HL-60/S4 treated with retinoic acid at 250 ng/mL for 4 days and 3 days (cell line): ENCODE measurements around the gene KCNJ9.
"Not testable (repeated sequence)": the region's sequence is repeated elsewhere in the genome, so short reads cannot be mapped to it uniquely, and the experiment has no call there.

ENCODE experiments used
- in situ Hi-C: fragments of 300-500 bp; cut with MboI; formaldehyde crosslinking; loops from 2 replicates; pipeline ENCODE4 v1.7.0; 2022; ENCODE audit warnings: low sequenced_read_pairs

KCNJ9 gene

GRCh38 chr1:160123726-160124125, 42.4 kb downstream of the KCNJ9 start:
- in situ Hi-C loops, result no loop called here

- in situ Hi-C loops, result no loop called here
Observed at GRCh38 chr1:160124705-160125478, 43.6 kb downstream of the KCNJ9 start.

GRCh38 chr1:160125746-160126145, 44.4 kb downstream of the KCNJ9 start:
- in situ Hi-C loops, result no loop called here

- in situ Hi-C loops, result not testable (repeated sequence)
Observed at GRCh38 chr1:160126342-160126741, 45.0 kb downstream of the KCNJ9 start.

- in situ Hi-C loops, result no loop called here
Observed at GRCh38 chr1:160127381-160127780, 46.0 kb downstream of the KCNJ9 start.

- in situ Hi-C loops, result no loop called here
Observed at GRCh38 chr1:160127865-160128523, 46.7 kb downstream of the KCNJ9 start.

- in situ Hi-C loops, result no loop called here
Observed at GRCh38 chr1:160128636-160129035, 47.3 kb downstream of the KCNJ9 start.

- in situ Hi-C loops, result no loop called here
Observed at GRCh38 chr1:160129046-160129445, 47.7 kb downstream of the KCNJ9 start.

- in situ Hi-C loops, result no loop called here
Observed at GRCh38 chr1:160129558-160129957, 48.2 kb downstream of the KCNJ9 start.

- in situ Hi-C loops, result no loop called here
Observed at GRCh38 chr1:160129966-160130365, 48.6 kb downstream of the KCNJ9 start.

- in situ Hi-C loops, result no loop called here
Observed at GRCh38 chr1:160130486-160130885, 49.1 kb downstream of the KCNJ9 start.

GRCh38 chr1:160130939-160131338, 49.6 kb downstream of the KCNJ9 start:
- in situ Hi-C loops, result no loop called here

- in situ Hi-C loops, result no loop called here
Observed at GRCh38 chr1:160131803-160132565, 50.6 kb downstream of the KCNJ9 start.

- in situ Hi-C loops, result no loop called here
Observed at GRCh38 chr1:160133990-160134770, 52.8 kb downstream of the KCNJ9 start.

GRCh38 chr1:160134791-160135572, 53.6 kb downstream of the KCNJ9 start:
- in situ Hi-C loops, result no loop called here

GRCh38 chr1:160136121-160136925, 55.0 kb downstream of the KCNJ9 start:
- in situ Hi-C loops, result no loop called here

- in situ Hi-C loops, result no loop called here
Observed at GRCh38 chr1:160136926-160137200, 55.5 kb downstream of the KCNJ9 start.

GRCh38 chr1:160137216-160137862, 56.0 kb downstream of the KCNJ9 start:
- in situ Hi-C loops, result no loop called here

- in situ Hi-C loops, result no loop called here
Observed at GRCh38 chr1:160139840-160140239, 58.5 kb downstream of the KCNJ9 start.
